GF-D8 (cell line): Measurements from ENCODE around the gene THBS1.

Experiments used
- DNase-seq: peaks from one replicate; lab custom pipeline; 2025; lab: John Stamatoyannopoulos, UW

Gene THBS1

GRCh38 chr15:39638041-39638440 is 57.2 kb downstream of the THBS1 start:
- DNase-seq, result no peak

GRCh38 chr15:39639037-39639436 is 58.2 kb downstream of the THBS1 start:
- no peak for DNase-seq

- DNase-seq, result no peak
Measured at GRCh38 chr15:39640665-39641064, 59.8 kb downstream of the THBS1 start.

GRCh38 chr15:39641191-39641889 is 60.5 kb downstream of the THBS1 start:
- DNase-seq, result no peak

GRCh38 chr15:39642011-39642640 is 61.2 kb downstream of the THBS1 start:
- DNase-seq, result no peak

- DNase-seq, result no peak
Measured at GRCh38 chr15:39643727-39644126, 62.8 kb downstream of the THBS1 start.

- no peak for DNase-seq
Measured at GRCh38 chr15:39644136-39644535, 63.3 kb downstream of the THBS1 start.

GRCh38 chr15:39645138-39645975 is 64.5 kb downstream of the THBS1 start:
- DNase-seq, result no peak

GRCh38 chr15:39645976-39646257 is 65.0 kb downstream of the THBS1 start:
- no peak for DNase-seq

- DNase-seq, result no peak
Measured at GRCh38 chr15:39646425-39646824, 65.5 kb downstream of the THBS1 start.
